Colonic mucosa (tissue), 4 donors: ENCODE results near the gene CASKIN1. TPM values are rescaled to one million over a fixed set of nuclear protein-coding genes. Genes with fewer than 3 reads are reported as not detected.
A peak's percentile ranks its signal among the peaks of the same experiment; 100 is the strongest.

Source experiments
- DNase-seq: peaks from one replicate; pipeline ENCODE4 v3.0.0-alpha.2; 2020
- H3K27ac ChIP-seq: fragments of 200-600 bp; one replicate; pipeline ENCODE4 v1.8.0; 2021
- H3K27me3 ChIP-seq: fragments of 200-600 bp; one replicate; pipeline ENCODE4 v1.8.0; 2021
- H3K36me3 ChIP-seq: fragments of 200-600 bp; one replicate; pipeline ENCODE4 v1.8.0; 2021
- H3K4me1 ChIP-seq: fragments of 200-600 bp; one replicate; pipeline ENCODE4 v1.8.0; 2021; ENCODE audit warnings: mild to moderate bottlenecking
- H3K4me3 ChIP-seq: fragments of 200-600 bp; one replicate; pipeline ENCODE4 v1.8.0; 2021
- H3K9ac ChIP-seq, 2 donors: one replicate each; pipeline ENCODE4 v1.7.0; 2013; ENCODE audit warnings: control low read depth in 2 of 2, low read depth in 2 of 2, low read length in 2 of 2
- H3K9me3 ChIP-seq: fragments of 200-600 bp; one replicate; pipeline ENCODE4 v1.8.0; 2021
- CTCF ChIP-seq: fragments of 200-600 bp; IDR thresholded peaks from one replicate; pipeline ENCODE4 v1.8.0; 2022; ENCODE audit warnings: antibody characterized with exemption, mild to moderate bottlenecking
- intact Hi-C: fragments of 100-400 bp; cut with DNase I; formaldehyde crosslinking; loops from one replicate; pipeline ENCODE4 v1.14.1; 2022
- total RNA-seq, 2 donors: library from RNA; stranded (reverse); fragmentation: NEBNext Ultra II Directional in 1 of 2; extraction: Animal tissue kit (Norgen Biotek cat#: 25700) in 1 of 2; gene quantifications; one replicate each; pipeline ENCODE4 v1.2.1, GENCODE V29; 2021
- donor health status: healthy.
- donor health status: DM: no; HTN: no; CAD: no.
- donor health status: DM: no; HTN: no; CAD: no.

CASKIN1 gene
- total RNA-seq, result under 1 TPM; 0.07 to 0.27 TPM

- no peak for DNase-seq
- no peaks in the 10 kb centered on the region for H3K9me3 ChIP-seq
- H3K36me3 ChIP-seq, result no peaks in the 10 kb centered on the region
- peaks cover 34% of the 10 kb centered on the region for H3K27me3 ChIP-seq
- peak within 1 kb of the TSS in 1 of 2 donors; percentile 43 for H3K9ac ChIP-seq
- intact Hi-C loops, result no loop called here
- H3K4me3 ChIP-seq, result peak within 1 kb of the TSS; percentile 7
- no peaks in the 10 kb centered on the region for H3K4me1 ChIP-seq
- no peak within 1 kb of the TSS for H3K27ac ChIP-seq
- TF ChIP-seq CTCF, result no peak
These were observed at the start of gene CASKIN1 for GRCh38 chr16:2196162-2196980. TSS of gene CASKIN1 (minus strand) at chr16:2196605. CDS start at chr16:2196432, 173 bp downstream.

GRCh38 chr16:2244926-2245795 is 48.8 kb upstream of the CASKIN1 start:
- no peak for TF ChIP-seq CTCF
- no peak overlapping the region for H3K4me3 ChIP-seq
- no peaks in the 10 kb centered on the region for H3K4me1 ChIP-seq
- H3K27ac ChIP-seq, result no peak overlapping the region
- no peaks in the 10 kb centered on the region for H3K9me3 ChIP-seq
- intact Hi-C loops, result no loop called here
- no peak overlapping the region for H3K9ac ChIP-seq
- H3K36me3 ChIP-seq, result peaks cover 10% of the 10 kb centered on the region
- H3K27me3 ChIP-seq, result no peaks in the 10 kb centered on the region
- DNase-seq, result no peak

GRCh38 chr16:2244301-2244700 is 47.9 kb upstream of the CASKIN1 start:
- DNase-seq, result no peak
- Histone ChIP-seq H3K27me3 (no peaks in the 10 kb centered on the region), H3K9me3 (no peaks in the 10 kb centered on the region), H3K4me1 (no peaks in the 10 kb centered on the region), H3K27ac (no peak overlapping the region), H3K4me3 (no peak overlapping the region), H3K9ac (no peak overlapping the region), H3K36me3 (peaks cover 10% of the 10 kb centered on the region)
- intact Hi-C loops, result no loop called here
- no peak for TF ChIP-seq CTCF

- Histone ChIP-seq H3K9ac (no peak overlapping the region), H3K9me3 (no peaks in the 10 kb centered on the region), H3K4me1 (no peaks in the 10 kb centered on the region), H3K27ac (no peak overlapping the region), H3K4me3 (no peak overlapping the region), H3K27me3 (no peaks in the 10 kb centered on the region), H3K36me3 (peaks cover 10% of the 10 kb centered on the region)
- intact Hi-C loops, result no loop called here
- TF ChIP-seq CTCF, result no peak
- no peak for DNase-seq
These were observed 47.4 kb upstream of the CASKIN1 start for GRCh38 chr16:2243781-2244180.

GRCh38 chr16:2243031-2243528 is 46.7 kb upstream of the CASKIN1 start:
- no peak for TF ChIP-seq CTCF
- peaks cover 10% of the 10 kb centered on the region for H3K36me3 ChIP-seq

More at GRCh38 chr16:2243031-2243528, 46.7 kb upstream of the CASKIN1 start:
- Histone ChIP-seq H3K9me3 (no peaks in the 10 kb centered on the region), H3K27me3 (peaks cover 3% of the 10 kb centered on the region), H3K4me3 (no peak overlapping the region), H3K4me1 (no peaks in the 10 kb centered on the region), H3K27ac (no peak overlapping the region), H3K9ac (no peak overlapping the region)
- no peak for DNase-seq
- intact Hi-C loops, result no loop called here
